Stomach (tissue), 4 donors: ENCODE data around the gene TMEM116.

Experiments
- POLR2A ChIP-seq, 4 donors: fragments of 450-650 bp; IDR thresholded peaks; one replicate each; pipeline ENCODE4 v1.6.1; 2016; ENCODE audit warnings: antibody characterized with exemption in 4 of 4, control low read depth in 2 of 4, mild to moderate bottlenecking in 1 of 4, moderate library complexity in 1 of 4
- TF ChIP-seq, protein P1 (sequence below), 7 experiments: fragments of 450-650 bp in 4 of 7; fragments of 200-600 bp in 3 of 7; sonication (generic) in 3 of 7; IDR thresholded peaks; one replicate each; pipeline ENCODE4 v1.5.1; 2016 to 2019; ENCODE audit warnings: antibody characterized with exemption in 7 of 7, control low read depth in 2 of 7, mild to moderate bottlenecking in 1 of 7

DNA sequence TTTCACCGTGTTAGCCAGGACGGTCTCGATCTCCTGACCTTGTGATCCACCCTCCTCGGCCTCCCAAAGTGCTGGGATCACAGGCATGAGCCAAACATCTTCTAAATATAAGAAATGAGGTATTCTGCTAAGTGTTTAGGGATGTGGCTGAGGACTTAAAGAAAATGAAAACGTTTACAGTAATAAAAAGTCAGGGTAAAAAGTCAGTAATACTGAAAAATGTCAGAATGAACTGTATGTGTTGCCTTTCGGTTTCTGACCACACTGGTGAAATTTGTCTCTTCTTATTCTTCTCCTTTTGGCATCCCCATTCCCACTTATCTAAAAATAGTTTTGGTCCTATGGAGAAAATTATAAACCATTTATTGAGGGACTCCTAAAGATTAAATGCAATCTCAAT lies 20.5 kb downstream of the TMEM116 start:
- TF ChIP-seq, protein P1, sequence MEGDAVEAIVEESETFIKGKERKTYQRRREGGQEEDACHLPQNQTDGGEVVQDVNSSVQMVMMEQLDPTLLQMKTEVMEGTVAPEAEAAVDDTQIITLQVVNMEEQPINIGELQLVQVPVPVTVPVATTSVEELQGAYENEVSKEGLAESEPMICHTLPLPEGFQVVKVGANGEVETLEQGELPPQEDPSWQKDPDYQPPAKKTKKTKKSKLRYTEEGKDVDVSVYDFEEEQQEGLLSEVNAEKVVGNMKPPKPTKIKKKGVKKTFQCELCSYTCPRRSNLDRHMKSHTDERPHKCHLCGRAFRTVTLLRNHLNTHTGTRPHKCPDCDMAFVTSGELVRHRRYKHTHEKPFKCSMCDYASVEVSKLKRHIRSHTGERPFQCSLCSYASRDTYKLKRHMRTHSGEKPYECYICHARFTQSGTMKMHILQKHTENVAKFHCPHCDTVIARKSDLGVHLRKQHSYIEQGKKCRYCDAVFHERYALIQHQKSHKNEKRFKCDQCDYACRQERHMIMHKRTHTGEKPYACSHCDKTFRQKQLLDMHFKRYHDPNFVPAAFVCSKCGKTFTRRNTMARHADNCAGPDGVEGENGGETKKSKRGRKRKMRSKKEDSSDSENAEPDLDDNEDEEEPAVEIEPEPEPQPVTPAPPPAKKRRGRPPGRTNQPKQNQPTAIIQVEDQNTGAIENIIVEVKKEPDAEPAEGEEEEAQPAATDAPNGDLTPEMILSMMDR (IDR thresholded peaks at IDR 0.05) = no peak
- no peak for TF ChIP-seq POLR2A (IDR thresholded peaks at IDR 0.05)
